GM21447 (cell line): ENCODE measurements around the gene CBLC.
"Not testable (repeated sequence)": the region's sequence is repeated elsewhere in the genome, so short reads cannot be mapped to it uniquely, and the experiment has no call there.

ENCODE experiments used
- ATAC-seq: cut with Tn5 transposase; IDR thresholded peaks from one replicate; pipeline ENCODE4 v1.9.1; 2021; ENCODE audit not compliant: unreplicated experiment

CBLC gene

GRCh38 chr19:44816301-44816700 is 38.6 kb downstream of the CBLC start:
- ATAC-seq: no peak

GRCh38 chr19:44817725-44818465 is 40.2 kb downstream of the CBLC start:
- ATAC-seq: no peak

GRCh38 chr19:44818466-44819031 is 40.9 kb downstream of the CBLC start:
- no peak for ATAC-seq

- no peak for ATAC-seq
Measured at GRCh38 chr19:44819246-44819832, 41.6 kb downstream of the CBLC start.

GRCh38 chr19:44820648-44821609 is 43.2 kb downstream of the CBLC start:
- ATAC-seq: no peak

GRCh38 chr19:44822177-44822576 is 44.5 kb downstream of the CBLC start:
- no peak for ATAC-seq

GRCh38 chr19:44822670-44823372 is 45.1 kb downstream of the CBLC start:
- no peak for ATAC-seq

GRCh38 chr19:44823373-44823698 is 45.6 kb downstream of the CBLC start:
- no peak for ATAC-seq

GRCh38 chr19:44824761-44825160 is 47.1 kb downstream of the CBLC start:
- ATAC-seq: no peak

- not testable (repeated sequence) for ATAC-seq
Measured at GRCh38 chr19:44832875-44833274, 55.2 kb downstream of the CBLC start.

GRCh38 chr19:44834399-44834798 is 56.7 kb downstream of the CBLC start:
- ATAC-seq: not testable (repeated sequence)

GRCh38 chr19:44839276-44839675 is 61.6 kb downstream of the CBLC start:
- ATAC-seq: no peak

GRCh38 chr19:44840811-44841210 is 63.1 kb downstream of the CBLC start:
- no peak for ATAC-seq

GRCh38 chr19:44841231-44841630 is 63.5 kb downstream of the CBLC start:
- ATAC-seq: no peak

GRCh38 chr19:44845286-44845611 is 67.6 kb downstream of the CBLC start:
- no peak for ATAC-seq

GRCh38 chr19:44845612-44846454 is 68.1 kb downstream of the CBLC start, which contains the start of gene NECTIN2:
TSS of gene NECTIN2 (plus strand) at chr19:44846297. CDS start at chr19:44846526, 229 bp downstream.
- ATAC-seq: no peak

- ATAC-seq: no peak
Measured at GRCh38 chr19:44846455-44847143, 68.9 kb downstream of the CBLC start.

- no peak for ATAC-seq
Measured at GRCh38 chr19:44847144-44848035, 69.7 kb downstream of the CBLC start.
